DOHH2 (cell line): ENCODE results near the gene PCBP3.

Experiments
- EZH2phosphoT487 ChIP-seq: fragments of 200-600 bp; sonication (generic); IDR thresholded peaks from 2 replicates; pipeline ENCODE4 v1.6.1; 2017; ENCODE audit warnings: borderline replicate concordance, mild to moderate bottlenecking, antibody characterized with exemption, low read length, moderate library complexity, mixed read lengths
- TF ChIP-seq, protein P1 (sequence below): fragments of 200-600 bp; sonication (generic); IDR thresholded peaks from one replicate; pipeline ENCODE4 v1.5.1; 2014; ENCODE audit warnings: antibody characterized with exemption, mild to moderate bottlenecking, low read depth, low read length; ENCODE audit not compliant: poor library complexity, severe bottlenecking

DNA sequence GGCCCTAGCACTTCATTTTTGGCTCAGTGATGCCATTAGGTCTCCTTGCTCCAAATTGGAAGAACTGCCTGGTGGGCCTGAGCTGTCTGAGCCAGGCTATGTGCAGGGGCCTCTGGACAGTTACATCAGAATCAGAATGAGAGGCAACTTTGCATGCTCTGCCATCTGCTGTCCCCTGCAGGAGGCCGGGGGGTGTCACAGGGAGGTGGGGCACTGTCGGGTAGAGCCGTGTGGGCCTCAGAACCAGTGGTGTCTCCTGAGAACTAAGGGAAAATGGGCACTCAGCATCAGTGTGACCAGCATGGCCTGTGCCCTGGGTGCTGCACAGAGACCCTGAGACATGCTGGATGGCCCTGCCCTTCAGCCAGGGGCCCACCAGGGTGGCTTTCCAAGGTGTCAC lies 291.0 kb downstream of the PCBP3 start:
- TF ChIP-seq, protein P1, sequence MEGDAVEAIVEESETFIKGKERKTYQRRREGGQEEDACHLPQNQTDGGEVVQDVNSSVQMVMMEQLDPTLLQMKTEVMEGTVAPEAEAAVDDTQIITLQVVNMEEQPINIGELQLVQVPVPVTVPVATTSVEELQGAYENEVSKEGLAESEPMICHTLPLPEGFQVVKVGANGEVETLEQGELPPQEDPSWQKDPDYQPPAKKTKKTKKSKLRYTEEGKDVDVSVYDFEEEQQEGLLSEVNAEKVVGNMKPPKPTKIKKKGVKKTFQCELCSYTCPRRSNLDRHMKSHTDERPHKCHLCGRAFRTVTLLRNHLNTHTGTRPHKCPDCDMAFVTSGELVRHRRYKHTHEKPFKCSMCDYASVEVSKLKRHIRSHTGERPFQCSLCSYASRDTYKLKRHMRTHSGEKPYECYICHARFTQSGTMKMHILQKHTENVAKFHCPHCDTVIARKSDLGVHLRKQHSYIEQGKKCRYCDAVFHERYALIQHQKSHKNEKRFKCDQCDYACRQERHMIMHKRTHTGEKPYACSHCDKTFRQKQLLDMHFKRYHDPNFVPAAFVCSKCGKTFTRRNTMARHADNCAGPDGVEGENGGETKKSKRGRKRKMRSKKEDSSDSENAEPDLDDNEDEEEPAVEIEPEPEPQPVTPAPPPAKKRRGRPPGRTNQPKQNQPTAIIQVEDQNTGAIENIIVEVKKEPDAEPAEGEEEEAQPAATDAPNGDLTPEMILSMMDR = no peak
- no peak for TF ChIP-seq EZH2phosphoT487
